Stimulated activated naive CD8-positive, alpha-beta T cell treated with anti-CD3 and anti-CD28 coated beads, Interleukin-15, Interleukin-2, amounts not matched to agents 100 ng/mL and 50 ng/mL, for 24 hours (primary cell): ENCODE results near the gene MIPEP.
A peak's percentile ranks its signal among the peaks of the same experiment; 100 is the strongest.
"Not testable (repeated sequence)": the region's sequence is repeated elsewhere in the genome, so short reads cannot be mapped to it uniquely, and the experiment has no call there.

Source experiments
- H3K27ac Mint-ChIP-seq: one replicate; pipeline ENCODE4 v1.8.0; 2021; ENCODE audit warnings: mild to moderate bottlenecking, mixed read lengths
- H3K27me3 Mint-ChIP-seq: one replicate; pipeline ENCODE4 v1.8.0; 2021; ENCODE audit warnings: mixed read lengths
- H3K36me3 Mint-ChIP-seq: one replicate; pipeline ENCODE4 v1.8.0; 2021; ENCODE audit warnings: low read depth, mixed read lengths
- H3K4me1 Mint-ChIP-seq: one replicate; pipeline ENCODE4 v1.8.0; 2021; ENCODE audit warnings: low read depth, mixed read lengths
- H3K4me3 Mint-ChIP-seq: one replicate; pipeline ENCODE4 v1.8.0; 2021; ENCODE audit warnings: mild to moderate bottlenecking, mixed read lengths
- H3K9me3 Mint-ChIP-seq: one replicate; pipeline ENCODE4 v1.8.0; 2021; ENCODE audit warnings: mixed read lengths

The MIPEP gene

GRCh38 chr13:23752111-23753001 lies 136.8 kb downstream of the MIPEP start:
- Mint-ChIP-seq H3K4me1 (peaks cover 36% of the 10 kb centered on the region), H3K9me3 (no peaks in the 10 kb centered on the region), H3K4me3 (no peak overlapping the region), H3K27me3 (no peaks in the 10 kb centered on the region), H3K36me3 (peaks cover 21% of the 10 kb centered on the region), H3K27ac (peak overlapping the region; percentile 70)

- H3K27ac Mint-ChIP-seq: peak overlapping the region; percentile 70
Measured at GRCh38 chr13:23751195-23751594, 138.0 kb downstream of the MIPEP start.

GRCh38 chr13:23750383-23751121 lies 138.6 kb downstream of the MIPEP start:
- Mint-ChIP-seq H3K27me3 (no peaks in the 10 kb centered on the region), H3K9me3 (no peaks in the 10 kb centered on the region), H3K4me3 (no peak overlapping the region), H3K36me3 (peaks cover 23% of the 10 kb centered on the region), H3K4me1 (peaks cover 36% of the 10 kb centered on the region), H3K27ac (peak overlapping the region; percentile 17)

More at GRCh38 chr13:23751195-23751594, 138.0 kb downstream of the MIPEP start:
- H3K36me3 Mint-ChIP-seq: peaks cover 23% of the 10 kb centered on the region
- H3K27me3 Mint-ChIP-seq: no peaks in the 10 kb centered on the region
- H3K9me3 Mint-ChIP-seq: no peaks in the 10 kb centered on the region
- no peak overlapping the region for H3K4me3 Mint-ChIP-seq
- peaks cover 36% of the 10 kb centered on the region for H3K4me1 Mint-ChIP-seq

GRCh38 chr13:23749288-23749873 lies 139.8 kb downstream of the MIPEP start:
- Mint-ChIP-seq H3K4me3 (no peak overlapping the region), H3K4me1 (peaks cover 42% of the 10 kb centered on the region), H3K9me3 (no peaks in the 10 kb centered on the region), H3K27ac (no peak overlapping the region), H3K36me3 (peaks cover 14% of the 10 kb centered on the region), H3K27me3 (no peaks in the 10 kb centered on the region)

- H3K9me3 Mint-ChIP-seq: no peaks in the 10 kb centered on the region
- H3K27ac Mint-ChIP-seq: no peak overlapping the region
- H3K27me3 Mint-ChIP-seq: no peaks in the 10 kb centered on the region
Measured at GRCh38 chr13:23748109-23748990, 140.8 kb downstream of the MIPEP start.

GRCh38 chr13:23746141-23746540 lies 143.1 kb downstream of the MIPEP start:
- H3K4me3 Mint-ChIP-seq, H3K27ac Mint-ChIP-seq, H3K27me3 Mint-ChIP-seq, H3K9me3 Mint-ChIP-seq: not testable (repeated sequence)
- H3K36me3 Mint-ChIP-seq: peaks cover 18% of the 10 kb centered on the region
- H3K4me1 Mint-ChIP-seq: peaks cover 39% of the 10 kb centered on the region

More at GRCh38 chr13:23748109-23748990, 140.8 kb downstream of the MIPEP start:
- Mint-ChIP-seq H3K4me1 (peaks cover 46% of the 10 kb centered on the region), H3K36me3 (peaks cover 14% of the 10 kb centered on the region), H3K4me3 (no peak overlapping the region)

GRCh38 chr13:23744315-23744714 lies 144.9 kb downstream of the MIPEP start:
- peaks cover 29% of the 10 kb centered on the region for H3K4me1 Mint-ChIP-seq
- H3K9me3 Mint-ChIP-seq: no peaks in the 10 kb centered on the region
- H3K27me3 Mint-ChIP-seq: no peaks in the 10 kb centered on the region
- H3K27ac Mint-ChIP-seq: no peak overlapping the region
- no peak overlapping the region for H3K4me3 Mint-ChIP-seq
- H3K36me3 Mint-ChIP-seq: peaks cover 9% of the 10 kb centered on the region

- H3K36me3 Mint-ChIP-seq: peaks cover 9% of the 10 kb centered on the region
- no peak overlapping the region for H3K4me3 Mint-ChIP-seq
- no peaks in the 10 kb centered on the region for H3K27me3 Mint-ChIP-seq
- peaks cover 29% of the 10 kb centered on the region for H3K4me1 Mint-ChIP-seq
- H3K27ac Mint-ChIP-seq: peak overlapping the region; percentile 29
- no peaks in the 10 kb centered on the region for H3K9me3 Mint-ChIP-seq
Measured at GRCh38 chr13:23743278-23744076, 145.7 kb downstream of the MIPEP start.

- H3K27ac Mint-ChIP-seq: no peak overlapping the region
- H3K4me3 Mint-ChIP-seq: no peak overlapping the region
- peaks cover 5% of the 10 kb centered on the region for H3K36me3 Mint-ChIP-seq
- H3K27me3 Mint-ChIP-seq: no peaks in the 10 kb centered on the region
- no peaks in the 10 kb centered on the region for H3K9me3 Mint-ChIP-seq
- peaks cover 29% of the 10 kb centered on the region for H3K4me1 Mint-ChIP-seq
Measured at GRCh38 chr13:23741879-23742510, 147.2 kb downstream of the MIPEP start.

GRCh38 chr13:23740002-23740401 lies 149.2 kb downstream of the MIPEP start:
- H3K4me3 Mint-ChIP-seq: no peak overlapping the region
- no peaks in the 10 kb centered on the region for H3K27me3 Mint-ChIP-seq
- H3K4me1 Mint-ChIP-seq: peaks cover 29% of the 10 kb centered on the region
- no peaks in the 10 kb centered on the region for H3K9me3 Mint-ChIP-seq
- no peak overlapping the region for H3K27ac Mint-ChIP-seq
- H3K36me3 Mint-ChIP-seq: peaks cover 5% of the 10 kb centered on the region

GRCh38 chr13:23739596-23739995 lies 149.6 kb downstream of the MIPEP start:
- no peaks in the 10 kb centered on the region for H3K27me3 Mint-ChIP-seq
- H3K4me1 Mint-ChIP-seq: peaks cover 25% of the 10 kb centered on the region
- peaks cover 5% of the 10 kb centered on the region for H3K36me3 Mint-ChIP-seq
- H3K4me3 Mint-ChIP-seq: no peak overlapping the region
- no peak overlapping the region for H3K27ac Mint-ChIP-seq
- H3K9me3 Mint-ChIP-seq: no peaks in the 10 kb centered on the region

- H3K27ac Mint-ChIP-seq: no peak overlapping the region
- H3K4me1 Mint-ChIP-seq: no peaks in the 10 kb centered on the region
- H3K9me3 Mint-ChIP-seq: no peaks in the 10 kb centered on the region
- H3K27me3 Mint-ChIP-seq: no peaks in the 10 kb centered on the region
- H3K4me3 Mint-ChIP-seq: no peak overlapping the region
- peaks cover 7% of the 10 kb centered on the region for H3K36me3 Mint-ChIP-seq
Measured at GRCh38 chr13:23736541-23736940, 152.7 kb downstream of the MIPEP start.

GRCh38 chr13:23735329-23735728 lies 153.9 kb downstream of the MIPEP start:
- H3K4me1 Mint-ChIP-seq: no peaks in the 10 kb centered on the region
- no peaks in the 10 kb centered on the region for H3K27me3 Mint-ChIP-seq
- no peaks in the 10 kb centered on the region for H3K9me3 Mint-ChIP-seq
- H3K4me3 Mint-ChIP-seq: no peak overlapping the region
- H3K27ac Mint-ChIP-seq: no peak overlapping the region
- peaks cover 3% of the 10 kb centered on the region for H3K36me3 Mint-ChIP-seq
